Measurements from ENCODE around the gene TBL1Y. TPM values are rescaled to one million over a fixed set of nuclear protein-coding genes. Genes with fewer than 3 reads are reported as not detected.

TBL1Y gene
- polyA plus RNA-seq, 1 donor from 2014 or later = not detected

GRCh38 chrY:6921061-6921460 lies 10.6 kb downstream of the TBL1Y start:
- Histone ChIP-seq H3F3A (ENCODE audit: insufficient read depth, low read length, poor library complexity, severe bottlenecking) (no peaks in the 10 kb centered on the region), H3K9ac (ENCODE audit: low read length) (no peak overlapping the region), H3K79me2 (replicated peaks; ENCODE audit: insufficient read depth, low read length) (no peaks in the 10 kb centered on the region), H2AFZ (ENCODE audit: low read depth, low read length) (no peak overlapping the region), H3K27ac (ENCODE audit: low read length) (no peak overlapping the region), H3K9me3 (ENCODE audit: low read length) (no peaks in the 10 kb centered on the region), H4K20me1 (ENCODE audit: insufficient read depth) (no peaks in the 10 kb centered on the region), H3K4me3 (ENCODE audit: low read length) (no peak overlapping the region), H3K9me2 (ENCODE audit: insufficient read depth, low read length) (no peaks in the 10 kb centered on the region), H3K4me2 (ENCODE audit: low read length) (no peak overlapping the region), H3K36me3 (ENCODE audit: insufficient read depth, low read length) (no peaks in the 10 kb centered on the region), H3K27me3 (ENCODE audit: insufficient read depth, low read depth, low read length) (no peaks in the 10 kb centered on the region)
- TF ChIP-seq MXI1 (conservative IDR thresholded peaks at IDR 0.05; ENCODE audit: poor library complexity, severe bottlenecking) (no peak), RAD21 (conservative IDR thresholded peaks at IDR 0.05) (no peak), POLR2AphosphoS5 (IDR thresholded peaks at IDR 0.05) (no peak), EZH2 (IDR thresholded peaks at IDR 0.05; ENCODE audit: borderline replicate concordance, insufficient read depth, low read length, poor library complexity, severe bottlenecking) (no peak), REST (IDR thresholded peaks at IDR 0.05; ENCODE audit: borderline replicate concordance) (no peak), TAF1 (IDR thresholded peaks at IDR 0.05; ENCODE audit: low read depth) (no peak)

GRCh38 chrY:6928265-6928664 lies 17.8 kb downstream of the TBL1Y start:
- no peak overlapping the region for H3K27ac ChIP-seq (ENCODE audit: low read length)
- no peaks in the 10 kb centered on the region for H3K36me3 ChIP-seq (ENCODE audit: insufficient read depth, low read length)
- H2AFZ ChIP-seq (ENCODE audit: low read depth, low read length) = no peak overlapping the region
- H4K20me1 ChIP-seq (ENCODE audit: insufficient read depth) = no peaks in the 10 kb centered on the region
- no peaks in the 10 kb centered on the region for H3K9me2 ChIP-seq (ENCODE audit: insufficient read depth, low read length)
- H3K9ac ChIP-seq (ENCODE audit: low read length) = no peak overlapping the region
- no peak overlapping the region for H3K4me2 ChIP-seq (ENCODE audit: low read length)
- no peaks in the 10 kb centered on the region for H3K79me2 ChIP-seq (replicated peaks; ENCODE audit: insufficient read depth, low read length)
- no peaks in the 10 kb centered on the region for H3K9me3 ChIP-seq (ENCODE audit: low read length)
- H3K27me3 ChIP-seq (ENCODE audit: insufficient read depth, low read depth, low read length) = no peaks in the 10 kb centered on the region
- H3F3A ChIP-seq (ENCODE audit: insufficient read depth, low read length, poor library complexity, severe bottlenecking) = no peaks in the 10 kb centered on the region
- no peak overlapping the region for H3K4me3 ChIP-seq (ENCODE audit: low read length)
- no peak for TF ChIP-seq REST (IDR thresholded peaks at IDR 0.05; ENCODE audit: borderline replicate concordance)
- TF ChIP-seq POLR2AphosphoS5 (IDR thresholded peaks at IDR 0.05) = no peak
- no peak for TF ChIP-seq MXI1 (conservative IDR thresholded peaks at IDR 0.05; ENCODE audit: poor library complexity, severe bottlenecking)
- no peak for TF ChIP-seq RAD21 (conservative IDR thresholded peaks at IDR 0.05)
- TF ChIP-seq EP300 (conservative IDR thresholded peaks at IDR 0.05; ENCODE audit: poor library complexity, severe bottlenecking) = no peak
- no peak for TF ChIP-seq TAF1 (IDR thresholded peaks at IDR 0.05; ENCODE audit: low read depth)
- no peak for TF ChIP-seq CTCF (IDR thresholded peaks at IDR 0.05; ENCODE audit: poor library complexity, severe bottlenecking)
- TF ChIP-seq EZH2 (IDR thresholded peaks at IDR 0.05; ENCODE audit: borderline replicate concordance, insufficient read depth, low read length, poor library complexity, severe bottlenecking) = no peak
- no peak for TF ChIP-seq SMC3 (conservative IDR thresholded peaks at IDR 0.05; ENCODE audit: poor library complexity)

All from neural cell (in vitro differentiated cells).